ENCODE data around the gene C1QTNF1.

- no peak for TF ChIP-seq SIN3B (IDR thresholded peaks at IDR 0.05; ENCODE audit: low read depth)
- no peak for TF ChIP-seq TCF7 (IDR thresholded peaks at IDR 0.05; ENCODE audit: borderline replicate concordance)
- TF ChIP-seq HMGXB4 (CRISPR knock-in tag; IDR thresholded peaks at IDR 0.05) = no peak
- TF ChIP-seq RAD21 (CRISPR knock-in tag; conservative IDR thresholded peaks at IDR 0.05 in 1 of 2, IDR thresholded peaks at IDR 0.05 in 1 of 2) = no peak
- TF ChIP-seq GATA2 (CRISPR knock-in tag; IDR thresholded peaks at IDR 0.05) = no peak
- no peak for TF ChIP-seq ZZZ3 (IDR thresholded peaks at IDR 0.05)
- no peak for TF ChIP-seq XRCC5 (IDR thresholded peaks at IDR 0.05; ENCODE audit: low read depth, low read length)
- no peak for TF ChIP-seq MCM3 (IDR thresholded peaks at IDR 0.05)
- no peak for TF ChIP-seq BRCA1 (IDR thresholded peaks at IDR 0.05)
- no peak for TF ChIP-seq BRCA1 (CRISPR knock-in tag; IDR thresholded peaks at IDR 0.05)
- TF ChIP-seq ARNT (IDR thresholded peaks at IDR 0.05) = no peak
- TF ChIP-seq FOSL1 (tag; conservative IDR thresholded peaks at IDR 0.05) = no peak
- no peak for TF ChIP-seq EZH2 (IDR thresholded peaks at IDR 0.05; ENCODE audit: borderline replicate concordance, low read depth, low read length)
- TF ChIP-seq ZFPM2 (CRISPR knock-in tag; IDR thresholded peaks at IDR 0.05) = no peak
These were observed 26.7 kb upstream of the C1QTNF1 start for GRCh38 chr17:78997231-78997741.

Data from K562 (cell line).